Daoy (cell line): ENCODE measurements around the gene DNAJC16. TPM values are rescaled to one million over a fixed set of nuclear protein-coding genes. Genes with fewer than 3 reads are reported as not detected.

ENCODE experiments used
- DNase-seq: peaks from one replicate; pipeline ENCODE4 v3.0.0-alpha.2; 2015; ENCODE audit warnings: low read depth
- total RNA-seq: library from RNA; depleted of rRNA; stranded (reverse); fragments of >200 nt; shearing (Covaris generic); gene quantifications from 2 replicates; pipeline ENCODE4 v1.2.3, GENCODE V29; 2014

The DNAJC16 gene
- total RNA-seq, 1 experiment from 2014 or later, result 10.9 TPM

DNA sequence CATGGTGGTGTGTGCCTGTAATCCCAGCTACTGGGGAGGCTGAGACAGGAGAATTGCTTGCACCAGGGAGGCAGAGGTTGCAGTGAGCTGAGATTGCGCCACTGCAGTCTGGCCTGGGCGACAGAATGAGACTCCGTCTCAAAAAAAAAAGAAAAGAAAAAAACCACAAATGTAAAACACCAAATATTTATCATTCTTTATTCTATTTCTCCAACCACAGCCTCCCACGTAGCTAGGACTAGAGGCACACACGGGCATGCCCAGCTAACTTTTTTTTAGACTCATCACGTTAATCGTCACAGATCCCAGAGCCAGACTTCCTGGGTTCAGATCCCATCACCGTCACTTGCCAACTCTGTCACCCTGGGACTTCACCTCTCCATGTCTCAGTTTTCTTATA, 13.5 kb downstream of the DNAJC16 start:
- no peak for DNase-seq

DNA sequence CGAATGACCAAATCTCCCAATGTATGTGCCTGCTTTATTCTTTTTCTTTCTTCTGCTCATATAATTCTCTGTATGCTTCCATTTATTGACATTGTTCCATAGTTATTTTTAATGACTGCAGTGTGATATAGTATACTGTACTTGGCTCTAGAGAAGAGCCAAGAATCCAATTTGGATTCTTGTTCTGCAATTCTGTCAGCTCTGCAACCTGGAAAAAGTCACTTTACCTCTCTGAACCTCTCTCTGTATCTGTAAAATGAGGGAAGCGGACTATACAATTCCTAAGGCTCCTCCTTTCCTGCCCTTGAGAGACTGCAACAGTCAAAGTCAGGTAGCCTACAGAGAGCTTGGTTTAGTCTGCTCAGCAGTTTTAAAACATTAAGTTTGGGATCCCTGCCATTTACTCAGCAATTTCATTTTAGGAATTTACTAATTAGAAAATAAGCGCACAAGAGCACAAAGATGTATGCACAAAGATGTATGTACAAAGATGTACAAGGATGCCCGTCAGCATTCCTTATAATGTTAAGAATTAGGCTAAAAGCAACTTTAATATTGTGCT, 14.7 kb downstream of the DNAJC16 start:
- DNase-seq, result no peak

DNA sequence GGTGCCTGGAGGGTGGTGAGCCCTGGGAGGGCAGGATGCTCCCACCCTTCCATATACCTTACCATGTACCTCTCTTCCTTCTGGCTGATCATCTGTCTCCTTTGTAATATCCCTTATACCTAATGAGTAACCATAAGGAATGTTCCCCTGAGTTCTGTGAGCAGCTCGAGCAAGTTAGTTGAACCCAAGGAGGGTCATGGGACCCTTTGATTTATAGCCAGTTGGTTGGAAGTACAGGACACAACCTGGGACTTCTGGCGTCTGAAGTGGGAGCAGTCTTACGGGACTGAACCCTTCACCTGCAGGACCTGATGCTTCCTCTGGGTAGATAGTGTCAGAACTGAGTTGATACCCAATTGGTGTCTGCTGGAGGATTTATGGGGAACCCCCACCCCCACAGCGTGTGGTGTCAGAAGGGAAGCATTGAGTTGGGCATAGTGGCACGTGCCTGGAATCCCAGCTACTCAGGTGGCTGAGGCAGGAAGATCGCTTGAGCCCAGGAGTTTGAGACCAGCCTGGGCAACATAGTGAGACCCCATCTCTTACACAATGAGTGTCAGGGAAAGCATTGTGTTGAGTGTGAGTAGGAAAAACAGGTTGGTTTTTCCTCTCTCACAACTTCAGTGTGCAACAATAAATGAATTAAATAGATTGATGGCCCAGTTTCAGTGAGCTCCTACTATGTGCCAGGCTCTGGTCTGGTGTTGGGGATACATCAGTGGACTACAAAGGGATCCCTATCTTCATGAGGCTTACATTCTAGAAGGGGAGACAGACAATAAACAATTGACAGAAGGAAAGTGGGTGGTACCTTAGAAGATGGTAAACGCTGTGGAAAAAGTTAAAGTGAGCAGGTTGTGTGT, 16.0 kb downstream of the DNAJC16 start:
- no peak for DNase-seq

DNA sequence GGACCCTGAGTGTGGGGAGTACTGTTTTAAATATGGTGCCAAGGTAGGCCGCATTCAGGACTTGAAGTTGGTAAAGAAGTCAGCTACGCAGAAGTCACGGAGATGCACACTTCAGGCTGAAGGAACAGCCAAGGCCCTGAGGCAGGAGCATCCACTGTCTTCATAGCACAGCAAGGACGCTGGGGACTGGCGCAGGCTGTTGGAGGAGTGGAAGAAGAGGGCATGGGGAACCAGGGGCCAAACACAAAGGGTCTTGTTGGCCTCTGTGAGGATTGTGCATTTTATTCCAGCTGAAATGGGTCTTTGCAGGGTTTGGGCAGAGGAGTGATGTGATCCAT, 16.6 kb downstream of the DNAJC16 start:
- no peak for DNase-seq

DNA sequence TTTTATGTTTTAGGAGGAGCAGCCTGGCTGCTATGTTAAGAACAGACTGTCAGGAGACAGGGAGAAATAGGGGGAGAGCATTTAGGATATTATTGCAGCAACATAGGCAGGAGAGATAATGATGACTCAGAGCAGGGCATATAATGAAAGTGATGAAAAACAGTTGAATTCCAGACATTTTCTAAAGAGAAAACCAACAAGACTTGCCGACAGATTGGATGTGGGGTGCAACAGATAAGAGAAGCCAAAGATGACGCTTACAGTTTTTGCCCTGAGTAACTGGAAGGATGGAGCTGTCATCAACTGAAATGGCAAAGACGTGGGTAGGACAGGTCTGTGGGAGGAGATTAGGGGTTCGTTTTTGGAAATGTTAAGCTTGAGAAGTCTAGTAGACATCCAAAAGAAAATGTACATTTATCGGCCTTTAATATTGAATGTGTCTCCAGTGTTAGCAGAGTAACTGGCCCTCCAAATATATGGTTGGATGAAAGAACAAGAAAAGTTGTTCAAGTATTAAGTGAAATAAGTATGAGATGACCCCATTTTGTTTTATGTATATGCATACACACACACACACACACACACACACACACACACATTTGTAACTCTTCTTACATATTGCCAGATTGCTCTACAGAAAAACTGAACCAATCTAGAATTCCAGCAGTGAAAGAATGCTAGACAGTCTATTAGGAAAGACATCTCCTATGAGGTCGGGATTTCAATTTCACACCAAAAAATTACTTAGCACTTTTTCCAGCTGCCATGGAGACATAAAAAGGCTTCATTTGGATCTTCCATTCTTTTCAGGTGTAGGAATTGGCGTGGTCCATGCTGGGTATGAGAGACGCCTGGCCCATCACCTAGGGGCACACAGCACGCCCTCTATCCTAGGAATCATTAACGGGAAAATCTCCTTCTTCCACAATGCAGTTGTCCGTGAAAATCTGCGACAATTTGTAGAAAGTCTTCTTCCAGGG, 17.2 kb downstream of the DNAJC16 start:
- no peak for DNase-seq

DNA sequence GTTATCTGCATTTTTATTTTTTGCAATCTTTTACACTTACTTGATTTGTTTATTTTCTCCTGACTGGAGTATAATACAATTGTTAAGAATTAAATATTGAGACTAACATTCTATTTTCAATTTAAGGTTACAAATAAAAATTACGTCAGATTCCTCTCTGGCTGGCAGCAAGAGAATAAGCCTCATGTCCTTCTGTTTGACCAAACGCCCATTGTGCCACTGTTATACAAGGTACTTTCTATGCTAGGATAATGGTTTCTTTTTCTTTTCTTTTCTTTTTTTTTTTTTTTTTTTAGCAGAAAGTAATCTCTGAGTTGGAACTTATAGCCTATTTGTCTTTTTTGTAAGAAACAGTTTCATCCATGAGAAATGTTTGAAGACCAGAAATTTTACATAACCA, 20.0 kb downstream of the DNAJC16 start:
- DNase-seq, result no peak

DNA sequence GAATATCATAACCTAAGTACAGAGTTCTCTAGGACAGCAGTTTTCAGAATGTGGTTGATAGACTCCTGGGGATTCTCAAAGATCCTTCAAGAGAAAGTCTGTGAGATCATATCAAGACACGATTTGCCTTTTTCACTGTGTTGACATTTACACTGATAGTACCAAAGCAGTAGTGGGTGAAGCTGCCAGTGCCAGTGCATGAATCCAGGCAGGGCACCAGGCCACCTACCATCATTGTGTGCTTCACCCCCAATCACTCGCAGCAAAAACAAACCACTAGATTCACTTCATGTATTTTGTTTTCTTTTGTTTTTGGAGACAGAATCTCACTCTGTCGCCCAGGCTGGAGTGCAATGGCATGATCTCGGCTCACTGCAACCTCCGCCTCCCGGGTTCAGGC, 23.9 kb downstream of the DNAJC16 start:
- no peak for DNase-seq

DNA sequence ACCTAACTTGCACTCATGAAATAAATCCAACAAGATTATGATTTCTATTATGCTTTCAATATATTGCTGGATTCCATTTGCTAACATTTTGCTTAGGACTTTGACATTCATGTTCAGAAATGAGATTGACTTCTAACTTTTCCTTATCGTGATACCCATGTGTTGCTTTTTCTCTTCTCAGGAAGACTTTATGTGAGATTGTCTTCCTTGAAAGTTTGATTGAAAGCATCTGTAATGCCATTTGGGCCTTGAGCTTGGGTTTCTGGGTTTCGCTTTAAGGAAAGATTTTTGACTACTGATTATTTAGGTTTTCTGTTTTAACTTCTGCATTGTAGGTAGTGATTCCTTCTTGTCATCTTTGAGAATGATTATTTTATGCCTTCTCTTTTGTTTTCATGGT, 30.4 kb downstream of the DNAJC16 start:
- DNase-seq, result no peak

DNA sequence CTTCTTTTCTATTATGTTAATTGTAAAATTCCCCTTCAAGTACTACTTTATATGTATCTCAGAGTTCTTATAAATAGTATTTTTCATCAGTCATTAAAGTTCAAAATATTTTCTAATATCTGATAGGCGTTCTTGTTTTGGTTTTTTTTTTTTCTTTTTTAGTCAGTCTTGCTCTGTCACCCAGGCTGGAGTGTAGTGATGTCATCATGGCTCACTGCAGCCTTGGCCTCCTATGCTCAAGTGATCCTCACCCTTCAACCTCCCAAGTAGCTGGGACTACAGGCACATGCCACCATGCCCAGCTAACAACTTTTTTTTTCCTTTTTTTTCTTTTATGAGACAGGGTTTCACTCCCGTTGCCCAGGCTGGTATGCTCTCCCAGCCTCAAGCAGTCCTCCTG, 30.9 kb downstream of the DNAJC16 start:
- DNase-seq, result no peak

DNA sequence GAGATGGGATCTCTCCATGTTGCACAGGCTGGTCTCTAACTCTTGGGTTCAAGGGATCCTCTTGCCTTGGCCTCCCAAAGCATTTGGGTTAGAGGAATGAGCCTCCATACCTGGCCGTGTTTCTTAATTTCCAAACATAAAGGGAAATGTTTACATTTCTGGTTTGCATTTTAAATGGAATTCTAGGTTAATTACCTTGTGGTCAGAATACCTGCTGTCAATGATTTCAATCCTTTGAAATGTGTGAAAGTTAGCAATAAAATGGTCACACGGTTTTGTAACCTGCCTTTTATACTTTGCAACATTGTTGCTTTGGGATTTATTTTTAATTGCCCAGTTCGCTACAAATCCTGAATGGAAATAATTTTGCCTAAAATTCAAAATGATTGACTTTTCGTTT, 31.9 kb downstream of the DNAJC16 start:
- DNase-seq, result no peak

DNA sequence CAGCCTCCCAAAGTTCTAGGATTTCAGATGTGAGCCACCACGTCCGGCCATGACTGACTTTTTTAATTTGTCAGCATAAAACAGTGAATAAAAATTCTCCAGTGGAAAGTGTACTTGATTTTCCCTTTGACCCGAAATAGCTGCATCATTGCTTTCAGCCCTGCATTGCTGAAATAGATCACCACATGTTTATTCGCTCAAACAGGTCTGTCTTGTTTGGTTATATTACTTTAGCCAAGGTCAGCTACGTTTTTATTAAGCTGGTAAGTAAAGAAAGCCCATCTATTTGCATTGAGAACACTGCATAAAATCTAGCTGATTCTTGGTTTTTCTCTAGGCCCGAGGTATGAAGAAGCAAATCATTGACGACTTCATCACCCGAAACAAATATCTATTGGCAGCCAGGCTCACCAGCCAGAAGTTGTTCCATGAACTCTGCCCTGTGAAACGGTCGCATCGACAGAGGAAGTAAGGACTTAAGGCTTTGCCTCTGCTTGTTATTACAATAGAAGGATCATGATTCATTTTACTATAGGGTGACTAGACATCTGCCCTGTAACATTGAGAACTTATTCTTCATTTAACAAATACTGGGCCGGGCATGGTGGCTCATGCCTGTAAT, 32.7 kb downstream of the DNAJC16 start:
- no peak for DNase-seq

DNA sequence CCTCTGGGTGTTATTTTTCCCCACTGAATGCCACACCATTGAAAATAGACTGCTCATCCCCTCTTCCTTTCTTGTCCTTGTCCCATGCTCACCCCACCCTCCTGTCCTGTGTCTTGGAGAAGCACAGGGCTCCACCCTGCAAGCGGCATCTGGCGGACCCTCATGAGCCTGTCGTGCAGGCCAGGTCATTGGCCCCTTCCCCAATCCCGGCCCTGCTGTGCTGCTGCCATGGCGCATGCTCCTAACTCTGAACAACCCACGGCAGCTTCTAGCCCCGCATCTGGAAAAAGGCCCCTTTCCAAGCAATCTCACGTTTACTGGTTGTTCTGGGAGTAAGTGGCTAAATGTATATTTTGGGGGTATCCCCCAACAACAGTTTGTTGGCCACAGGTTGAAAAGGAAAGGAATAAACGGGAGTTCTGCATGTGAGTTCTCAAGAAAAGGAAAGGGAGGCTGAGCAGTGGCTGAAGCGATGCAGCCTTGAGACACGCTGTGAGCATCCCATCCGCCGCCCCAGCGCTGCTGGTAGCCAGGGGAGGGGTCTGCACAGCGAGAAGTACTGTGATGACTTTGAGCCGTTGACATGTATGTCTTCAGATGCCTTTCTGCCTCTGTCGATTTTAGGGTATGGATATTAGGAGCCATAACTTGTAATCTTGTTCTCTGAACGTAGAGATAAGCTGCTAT, 41.9 kb downstream of the DNAJC16 start:
- DNase-seq, result no peak

DNA sequence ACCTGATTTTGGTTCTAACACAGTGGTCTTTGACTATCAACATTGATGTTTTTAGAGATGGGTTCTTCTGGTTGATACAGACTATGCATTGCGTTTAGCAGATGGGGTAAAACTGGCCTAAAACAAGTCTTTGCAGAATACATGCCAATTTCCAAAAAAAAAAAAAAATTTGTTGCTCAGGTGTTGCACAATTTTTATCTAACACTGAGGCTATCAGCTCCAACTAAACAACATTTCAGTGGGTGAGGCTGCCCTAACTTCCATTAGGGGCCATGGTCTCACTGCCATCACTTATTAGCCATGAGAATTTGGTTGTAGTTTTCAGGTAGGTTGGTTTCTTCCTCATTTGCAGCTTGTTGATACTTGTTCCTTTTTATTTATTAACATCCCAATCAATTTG, 44.2 kb downstream of the DNAJC16 start:
- DNase-seq, result no peak

DNA sequence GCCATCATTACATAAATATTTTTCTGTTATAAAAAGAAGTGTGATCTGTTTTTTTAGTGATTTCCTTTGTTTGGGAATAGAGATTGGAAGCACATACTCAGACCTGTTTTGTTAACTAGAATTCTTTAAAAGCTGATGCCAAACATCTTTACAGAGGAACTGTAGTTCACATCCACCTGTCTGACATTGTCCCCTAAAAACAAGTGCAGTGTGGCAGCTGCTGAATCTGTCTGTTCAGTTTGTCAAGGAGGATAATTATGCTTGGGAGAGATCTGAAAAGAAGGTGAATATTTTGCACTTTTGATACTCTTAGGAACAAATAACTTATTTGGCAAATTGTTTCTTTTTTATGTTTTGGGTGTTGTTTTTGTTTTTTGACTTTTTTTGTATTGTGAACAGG, 44.6 kb downstream of the DNAJC16 start:
- no peak for DNase-seq

DNA sequence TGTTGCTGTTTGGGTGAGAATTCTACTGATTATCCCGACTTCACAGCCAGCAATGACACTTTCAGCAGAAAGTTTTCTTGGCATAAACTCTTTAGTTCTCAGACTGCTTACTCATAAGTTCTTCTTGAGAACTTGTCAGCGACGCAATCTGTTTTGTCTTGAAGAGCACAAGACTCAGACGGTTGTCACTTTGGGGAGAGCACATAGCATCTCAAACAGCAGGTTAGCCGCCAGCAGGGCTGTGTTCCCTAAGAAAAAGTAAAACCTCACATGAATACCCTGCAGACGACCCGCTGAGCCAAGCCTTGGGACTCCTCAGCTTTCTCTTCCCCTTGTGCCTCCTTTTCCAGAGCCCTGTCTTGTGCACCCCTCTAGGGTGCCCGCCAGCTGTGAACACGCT, 46.8 kb downstream of the DNAJC16 start:
- no peak for DNase-seq

DNA sequence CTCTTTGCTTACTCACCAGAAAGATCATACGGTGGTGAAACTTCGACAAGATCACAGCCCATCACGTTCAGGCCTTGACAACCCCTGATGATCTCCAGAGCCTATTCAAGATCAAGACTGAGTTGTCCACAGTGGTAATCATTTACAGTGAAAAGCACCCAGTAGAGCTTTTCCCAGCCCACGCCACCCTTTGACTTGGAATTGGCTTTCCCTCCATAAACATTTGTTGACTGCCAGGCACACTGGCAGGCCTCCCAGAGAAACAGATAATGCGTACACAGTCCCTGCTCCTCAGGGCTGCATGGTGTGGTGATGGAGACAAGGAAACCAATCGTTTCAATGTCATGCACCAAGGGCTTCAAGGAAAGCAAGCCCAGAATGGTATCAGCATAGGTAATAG, 48.1 kb downstream of the DNAJC16 start:
- no peak for DNase-seq

DNA sequence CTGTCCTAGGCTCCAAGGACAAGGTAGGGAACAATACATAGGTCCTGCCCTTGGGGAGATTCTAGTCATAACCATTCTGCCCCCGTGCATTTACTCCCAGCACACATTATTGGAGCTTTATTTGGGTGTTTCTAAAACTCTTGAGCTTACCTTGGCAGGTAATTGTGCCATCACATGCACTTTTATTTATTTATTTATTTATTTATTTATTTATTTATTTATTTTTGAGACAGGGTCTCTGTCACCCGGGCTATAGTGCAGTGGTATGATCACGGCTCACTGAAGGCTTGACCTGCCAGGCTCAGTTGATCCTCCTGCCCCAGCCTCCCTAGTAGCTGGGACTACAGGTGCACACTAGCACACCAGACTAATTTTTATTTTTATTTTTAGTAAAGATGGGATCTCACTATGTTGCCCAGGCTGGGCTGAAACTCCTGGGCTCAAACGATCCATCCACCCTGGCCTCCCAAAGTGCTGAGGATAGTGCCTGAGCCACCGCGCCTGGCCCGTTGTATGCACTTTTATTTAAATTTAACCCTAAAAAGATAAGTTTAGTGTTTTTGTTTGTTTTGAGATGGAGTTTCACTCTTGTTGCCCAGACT, 49.0 kb downstream of the DNAJC16 start:
- no peak for DNase-seq

DNA sequence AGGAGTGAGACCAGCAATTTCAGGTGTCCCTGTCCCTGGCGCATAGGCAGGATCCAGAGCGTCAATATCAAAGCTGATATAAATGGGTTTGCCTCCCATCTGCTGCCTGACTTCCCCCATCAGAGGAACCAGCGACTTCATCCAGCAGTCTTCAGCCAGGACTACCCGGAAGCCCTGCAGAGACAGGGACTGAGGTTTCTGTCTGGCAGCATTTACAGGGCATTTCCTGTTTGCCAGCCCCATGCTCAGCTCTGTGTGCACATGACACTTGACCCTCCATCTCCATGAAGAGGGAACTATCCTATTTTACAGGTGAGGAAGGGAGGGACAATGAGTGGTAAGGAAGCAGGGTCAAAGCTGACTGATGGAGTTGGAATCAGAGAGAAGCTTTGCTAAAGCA, 51.0 kb downstream of the DNAJC16 start:
- DNase-seq, result no peak

DNA sequence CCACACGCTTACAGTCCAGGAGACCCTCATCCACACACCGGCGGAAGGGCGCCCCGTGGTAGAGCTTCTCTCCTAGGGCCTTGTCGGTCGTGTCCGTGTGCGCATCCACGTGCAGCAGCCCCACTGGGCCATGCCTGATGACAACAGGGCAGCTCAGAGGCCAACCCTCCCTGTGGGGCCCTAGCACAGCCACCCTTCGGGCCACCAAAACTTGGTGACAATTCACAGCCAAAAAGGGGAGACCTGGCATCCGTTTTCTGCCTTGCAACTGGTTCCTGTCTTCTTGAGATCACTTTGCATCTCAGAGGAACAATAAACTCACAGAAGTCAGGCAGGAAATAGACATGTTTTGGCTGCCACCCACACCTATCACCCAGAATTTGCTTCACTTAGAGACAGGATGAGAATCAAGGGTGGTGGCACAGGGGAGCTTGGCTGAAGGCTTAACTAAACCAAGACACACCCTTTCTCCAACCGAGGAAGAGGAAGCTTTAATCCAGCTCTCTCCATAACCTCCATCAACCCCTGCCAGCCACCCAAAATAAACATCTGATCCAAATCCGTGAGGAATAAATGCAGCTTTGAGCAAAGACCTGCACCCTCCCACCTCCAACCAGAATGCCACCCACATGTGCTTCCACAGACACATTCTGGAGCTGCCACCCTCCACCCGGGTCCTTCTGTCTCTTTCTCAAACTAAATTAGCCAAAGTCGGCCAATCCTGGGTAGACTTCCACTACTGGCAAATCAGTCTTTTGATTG, 52.5 kb downstream of the DNAJC16 start:
- no peak for DNase-seq

DNA sequence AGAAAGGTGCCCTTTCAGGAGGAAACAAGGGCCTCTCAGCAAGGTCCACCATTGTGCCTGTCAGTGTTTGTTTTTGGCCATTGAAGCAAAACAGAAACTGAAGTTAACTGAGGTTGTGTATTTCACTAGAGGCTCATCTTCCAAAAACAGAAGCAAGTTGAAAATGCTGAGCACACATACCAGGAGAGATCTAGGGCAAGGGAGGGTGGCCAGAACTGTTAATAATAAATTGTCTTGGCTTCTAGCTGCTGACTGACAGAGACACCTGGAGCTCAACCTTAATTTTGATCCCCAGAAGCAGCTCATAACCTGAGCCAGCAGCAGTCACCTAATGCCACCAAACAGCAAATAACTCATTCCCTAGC, 53.0 kb downstream of the DNAJC16 start:
- no peak for DNase-seq
